ENCODE data around the gene GRIN3B. TPM values are rescaled to one million over a fixed set of nuclear protein-coding genes. Genes with fewer than 3 reads are reported as not detected.
"Not testable (repeated sequence)": the region's sequence is repeated elsewhere in the genome, so short reads cannot be mapped to it uniquely, and the experiment has no call there.

The GRIN3B gene
- total RNA-seq, 4 donors from 2014 or later: not detected

- H3K27ac ChIP-seq: peak overlapping the region; percentile 89 to 94 (median 91)
- H3K36me3 ChIP-seq: no peaks in the 10 kb centered on the region
- H3K9me3 ChIP-seq: no peaks in the 10 kb centered on the region
- TF ChIP-seq POLR2A (IDR thresholded peaks at IDR 0.05) (no peak), CTCF (IDR thresholded peaks at IDR 0.05 in 4 of 5, conservative IDR thresholded peaks at IDR 0.05 in 1 of 5) (no peak)
- H3K4me3 ChIP-seq: peak overlapping the region; percentile 86 to 99 (median 90)
- DNase-seq (peak in 1 of 2 donors; percentile 48), ATAC-seq (no peak)
- in situ Hi-C loops (cut with MboI; ENCODE audit: low sequenced_read_pairs in 4 of 4) (no loop called here), intact Hi-C loops (cut with DNase I; ENCODE audit: low total_unique reads) (loop anchor here (5.0 kb wide), 2 partner anchors 82 to 438 kb away; partner anchors contain the start of gene GPX4)
- peaks cover 46 to 55% of the 10 kb centered on the region in 2 donors for H3K4me1 ChIP-seq
- peaks cover 0 to 2% (median 1%) of the 10 kb centered on the region in 3 donors for H3K27me3 ChIP-seq
Measured at GRCh38 chr19:1019980-1020867, 20.0 kb downstream of the GRIN3B start.

- ATAC-seq (peak; percentile 79 to 85), DNase-seq (peak; percentile 97 to 98)
- intact Hi-C loops (cut with DNase I; ENCODE audit: low total_unique reads) (loop anchor here (1.0 to 5.0 kb wide), 3 partner anchors 20 to 81 kb away; partner anchors contain the start of genes GPX4 and WDR18), in situ Hi-C loops (cut with MboI; ENCODE audit: low sequenced_read_pairs in 4 of 4) (no loop called here)
- Histone ChIP-seq H3K36me3 (no peaks in the 10 kb centered on the region), H3K4me3 (peak within 1 kb of the TSS; percentile 86 to 99 (median 90)), H3K27ac (peak within 1 kb of the TSS; percentile 89 to 94 (median 91)), H3K9me3 (no peaks in the 10 kb centered on the region), H3K4me1 (peaks cover 40 to 48% of the 10 kb centered on the region in 2 donors), H3K27me3 (peaks cover 3 to 9% (median 8%) of the 10 kb centered on the region in 3 donors)
- peak in 1 of 5 experiments; percentile 27 for TF ChIP-seq CTCF (IDR thresholded peaks at IDR 0.05 in 4 of 5, conservative IDR thresholded peaks at IDR 0.05 in 1 of 5)
- TF ChIP-seq POLR2A (IDR thresholded peaks at IDR 0.05): peak; percentile 77 to 85
Measured at GRCh38 chr19:1020868-1021425, 20.7 kb downstream of the GRIN3B start, which contains the start of gene TMEM259. TSS of gene TMEM259 (minus strand) at chr19:1021123. CDS start at chr19:1020996, 127 bp downstream.

GRCh38 chr19:1023883-1024188 is 23.6 kb downstream of the GRIN3B start:
- H3K27ac ChIP-seq; DNase-seq; ATAC-seq; in situ Hi-C loops (cut with MboI; ENCODE audit: low sequenced_read_pairs in 4 of 4); H3K36me3 ChIP-seq; H3K4me3 ChIP-seq; H3K9me3 ChIP-seq: not testable (repeated sequence)
- intact Hi-C loops (cut with DNase I; ENCODE audit: low total_unique reads): loop anchor here (5.0 kb wide), 1 partner anchor 78 kb away; the partner anchor contains the start of gene GPX4
- H3K27me3 ChIP-seq: peaks cover 21 to 36% (median 32%) of the 10 kb centered on the region in 3 donors
- H3K4me1 ChIP-seq: peaks cover 11 to 27% of the 10 kb centered on the region in 2 donors

DNA sequence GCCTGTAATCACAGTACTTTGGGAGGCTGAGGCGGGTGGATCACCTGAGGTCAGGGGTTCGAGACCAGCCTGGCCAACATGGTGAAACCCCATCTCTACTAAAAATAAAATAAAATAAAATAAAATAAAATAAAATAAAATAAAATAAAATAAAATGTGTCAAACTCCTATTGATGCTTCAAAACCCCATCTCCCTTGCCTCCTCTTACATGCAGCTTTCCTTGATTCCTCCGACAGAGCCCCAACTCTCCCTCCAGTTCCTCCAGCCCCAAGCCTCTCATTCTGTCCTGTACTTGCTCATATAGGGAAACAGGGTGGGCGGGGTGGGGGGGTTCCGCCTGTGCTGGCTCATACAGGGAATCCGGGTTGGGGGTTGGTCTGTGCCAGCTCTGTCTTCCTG is 24.9 kb downstream of the GRIN3B start:
- H3K4me3 ChIP-seq; H3K36me3 ChIP-seq; H3K9me3 ChIP-seq; intact Hi-C loops (cut with DNase I; ENCODE audit: low total_unique reads); ATAC-seq; H3K27ac ChIP-seq; in situ Hi-C loops (cut with MboI; ENCODE audit: low sequenced_read_pairs in 4 of 4); DNase-seq: not testable (repeated sequence)
- peaks cover 21 to 36% (median 32%) of the 10 kb centered on the region in 3 donors for H3K27me3 ChIP-seq
- H3K4me1 ChIP-seq: peaks cover 0 to 14% of the 10 kb centered on the region in 2 donors

GRCh38 chr19:1025960-1026782 is 26.0 kb downstream of the GRIN3B start, which contains the start of gene CNN2:
TSS of gene CNN2 (plus strand) at chr19:1026608. CDS start at chr19:1026662, 54 bp downstream.
- DNase-seq (peak in 1 of 2 donors; percentile 54), ATAC-seq (peak in 1 of 2 donors; percentile 51)
- H3K36me3 ChIP-seq: no peaks in the 10 kb centered on the region
- peak within 1 kb of the TSS; percentile 46 to 62 (median 58) for H3K4me3 ChIP-seq
- peaks cover 21 to 36% (median 32%) of the 10 kb centered on the region in 3 donors for H3K27me3 ChIP-seq
- peak within 1 kb of the TSS; percentile 42 to 80 (median 74) for H3K27ac ChIP-seq
- TF ChIP-seq POLR2A (IDR thresholded peaks at IDR 0.05) (peak; percentile 45 to 71), CTCF (IDR thresholded peaks at IDR 0.05 in 4 of 5, conservative IDR thresholded peaks at IDR 0.05 in 1 of 5) (no peak)
- intact Hi-C loops (cut with DNase I; ENCODE audit: low total_unique reads): no loop called here
- H3K4me1 ChIP-seq: peaks cover 0 to 12% of the 10 kb centered on the region in 2 donors
- no peaks in the 10 kb centered on the region for H3K9me3 ChIP-seq
- in situ Hi-C loops (cut with MboI; ENCODE audit: low sequenced_read_pairs in 4 of 4): no loop called here
